Thoracic aorta (tissue), 2 donors: ENCODE measurements around the gene SPRR5. TPM values are rescaled to one million over a fixed set of nuclear protein-coding genes. Genes with fewer than 3 reads are reported as not detected.

Source experiments
- ATAC-seq: fragments of 150-250 bp; one replicate; pipeline ENCODE4 v1.8.0; 2017; ENCODE audit warnings: low read depth; ENCODE audit not compliant: insufficient number of reproducible peaks, low FRiP score
- DNase-seq: peaks from one replicate; pipeline ENCODE4 v3.0.0-alpha.2; 2020; ENCODE audit warnings: low spot score
- H3K27ac ChIP-seq, 2 donors: fragments of 200-600 bp; sonication (generic); 1 replicate in 1 of 2; 2 replicates in 1 of 2; pipeline ENCODE4 v1.5.1; 2016; ENCODE audit warnings: mild to moderate bottlenecking in 2 of 2, moderate library complexity in 2 of 2
- H3K27me3 ChIP-seq: fragments of 200-600 bp; sonication (generic); replicated peaks from 2 replicates; pipeline ENCODE4 v1.6.0; 2016; ENCODE audit warnings: mild to moderate bottlenecking; ENCODE audit not compliant: insufficient read depth
- H3K36me3 ChIP-seq: fragments of 200-600 bp; sonication (generic); one replicate; pipeline ENCODE4 v1.5.1; 2016
- H3K4me1 ChIP-seq, 2 donors: fragments of 200-600 bp; sonication (generic); 1 replicate in 1 of 2; 2 replicates in 1 of 2; pipeline versions ENCODE4 v1.5.1 to v1.6.0; 2016; ENCODE audit warnings: low read depth in 2 of 2, mild to moderate bottlenecking in 1 of 2; ENCODE audit not compliant: control insufficient read depth in 1 of 2
- H3K4me3 ChIP-seq: fragments of 200-600 bp; sonication (generic); 2 replicates; pipeline ENCODE4 v1.5.1; 2016; ENCODE audit warnings: mild to moderate bottlenecking
- H3K9me3 ChIP-seq: fragments of 200-600 bp; sonication (generic); 2 replicates; pipeline ENCODE4 v1.5.1; 2016
- CTCF ChIP-seq: fragments of 200-600 bp; sonication (generic); IDR thresholded peaks from one replicate; pipeline ENCODE4 v1.5.1; 2019; ENCODE audit warnings: antibody characterized with exemption
- total RNA-seq, 2 donors: library from RNA; depleted of rRNA; stranded (reverse); fragments of >200 nt; gene quantifications; one replicate each; pipeline versions ENCODE4 v1.1.0 to v1.2.3, GENCODE V29; 2016

The SPRR5 gene
- total RNA-seq, 2 donors from 2014 or later = not detected

GRCh38 chr1:152986578-152986977 is 39.6 kb downstream of the SPRR5 start:
- H3K27ac ChIP-seq = no peak overlapping the region
- no peak for ATAC-seq

DNA sequence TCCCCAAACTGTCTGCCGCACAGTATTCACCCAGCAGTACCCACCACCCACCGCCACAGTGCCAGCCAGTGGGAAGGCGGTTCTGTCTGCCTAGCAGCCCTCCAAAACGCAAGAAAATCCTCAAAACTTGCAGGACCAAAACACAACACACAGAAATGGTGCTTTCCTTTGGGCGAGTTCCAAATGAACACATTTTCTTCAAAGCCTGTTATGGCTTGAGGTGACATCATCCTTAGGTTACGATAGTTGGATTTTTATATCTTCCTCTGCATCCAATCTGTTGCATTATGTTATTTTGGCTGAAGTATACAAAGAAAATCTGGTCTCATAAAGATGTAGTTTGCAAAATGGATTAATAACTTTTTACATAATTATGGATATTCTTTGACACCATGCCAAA is 46.2 kb downstream of the SPRR5 start:
- ATAC-seq (no peak), DNase-seq (no peak)
- Histone ChIP-seq H3K4me1 (no peaks in the 10 kb centered on the region), H3K4me3 (no peak overlapping the region), H3K27me3 (no peaks in the 10 kb centered on the region), H3K27ac (no peak overlapping the region), H3K36me3 (no peaks in the 10 kb centered on the region), H3K9me3 (peaks cover 4% of the 10 kb centered on the region)
- TF ChIP-seq CTCF = no peak

More at GRCh38 chr1:152986578-152986977, 39.6 kb downstream of the SPRR5 start:
- Histone ChIP-seq H3K27me3 (no peaks in the 10 kb centered on the region), H3K4me3 (no peak overlapping the region), H3K9me3 (no peaks in the 10 kb centered on the region), H3K36me3 (no peaks in the 10 kb centered on the region), H3K4me1 (no peaks in the 10 kb centered on the region)
- TF ChIP-seq CTCF = no peak
- no peak for DNase-seq

- H3K36me3 ChIP-seq = no peaks in the 10 kb centered on the region
Measured at GRCh38 chr1:152995842-152996241, 48.8 kb downstream of the SPRR5 start.

GRCh38 chr1:152996633-152997400 is 49.8 kb downstream of the SPRR5 start:
- DNase-seq (no peak), ATAC-seq (no peak)
- no peaks in the 10 kb centered on the region for H3K27me3 ChIP-seq
- no peak overlapping the region for H3K27ac ChIP-seq
- peaks cover 4% of the 10 kb centered on the region for H3K9me3 ChIP-seq
- no peak overlapping the region for H3K4me3 ChIP-seq
- H3K36me3 ChIP-seq = no peaks in the 10 kb centered on the region
- H3K4me1 ChIP-seq = no peaks in the 10 kb centered on the region
- no peak for TF ChIP-seq CTCF

More at GRCh38 chr1:152995842-152996241, 48.8 kb downstream of the SPRR5 start:
- Histone ChIP-seq H3K27ac (no peak overlapping the region), H3K27me3 (no peaks in the 10 kb centered on the region), H3K4me1 (no peaks in the 10 kb centered on the region), H3K9me3 (peaks cover 4% of the 10 kb centered on the region), H3K4me3 (no peak overlapping the region)
- no peak for TF ChIP-seq CTCF
- ATAC-seq (no peak), DNase-seq (no peak)

GRCh38 chr1:152997901-152998300 is 50.9 kb downstream of the SPRR5 start:
- no peak for TF ChIP-seq CTCF
- Histone ChIP-seq H3K27ac (no peak overlapping the region), H3K36me3 (no peaks in the 10 kb centered on the region), H3K27me3 (no peaks in the 10 kb centered on the region), H3K4me3 (no peak overlapping the region), H3K9me3 (peaks cover 4% of the 10 kb centered on the region), H3K4me1 (no peaks in the 10 kb centered on the region)
- DNase-seq = no peak
- no peak for ATAC-seq
